Endothelial cell of umbilical vein (primary cell): ENCODE data around the gene SST. TPM values are rescaled to one million over a fixed set of nuclear protein-coding genes. Genes with fewer than 3 reads are reported as not detected.

Source experiments
- BruUV-seq: library from RNA; stranded (reverse); fragments of 400-500 nt; replicated peaks from 2 replicates; lab custom pipeline; 2021; lab: Mats Ljungman, UMichigan
- CTCF ChIA-PET: fragments of 300-600, 350-600 bp; sonication (Branson Sonifier 250); formaldehyde crosslinking; loops from one replicate; lab custom pipeline; 2021; ENCODE audit warnings: antibody characterized with exemption, inconsistent platforms; lab: Charles Lee
- POLR2A ChIA-PET: fragments of 300-600, 350-600 bp; sonication (Branson Sonifier 250); formaldehyde crosslinking; loops from one replicate; lab custom pipeline; 2021; ENCODE audit warnings: antibody characterized with exemption, inconsistent platforms; lab: Charles Lee
- DNase-seq: peaks from one replicate; pipeline ENCODE4 v3.0.0-alpha.2; 2011; ENCODE audit warnings: low read depth, low spot score
- FAIRE-seq: peaks from 2 replicates; lab custom pipeline; 2011; peaks lifted over from hg19 to GRCh38; lab: Jason Lieb, UNC
- H2AFZ ChIP-seq: 2 replicates; pipeline ENCODE4 v1.6.0; 2012; ENCODE audit warnings: low read depth, low read length, control low read depth, inconsistent platforms
- H3K27ac ChIP-seq: 2 replicates; pipeline ENCODE4 v1.5.1; 2011; ENCODE audit warnings: low read depth, mild to moderate bottlenecking, control low read depth, low read length, moderate library complexity; ENCODE audit not compliant: insufficient read depth
- H3K27me3 ChIP-seq, 2 experiments: 2 replicates each; pipeline versions ENCODE4 v1.6.0 to v1.6.1; 2011; ENCODE audit warnings: low read length in 2 of 2, mixed read lengths in 1 of 2; ENCODE audit not compliant: control insufficient read depth in 2 of 2, insufficient read depth in 2 of 2
- H3K36me3 ChIP-seq, 2 experiments: 2 replicates in 1 of 2; 3 replicates in 1 of 2; pipeline ENCODE4 v1.5.1; 2011; ENCODE audit warnings: low read length in 2 of 2, mild to moderate bottlenecking in 1 of 2, moderate library complexity in 1 of 2; ENCODE audit not compliant: control insufficient read depth in 2 of 2, insufficient read depth in 2 of 2; ENCODE audit errors: extremely low read depth in 1 of 2
- H3K4me1 ChIP-seq: 3 replicates; pipeline ENCODE4 v1.5.1; 2011; ENCODE audit warnings: mild to moderate bottlenecking, low read length; ENCODE audit not compliant: control insufficient read depth, insufficient read depth; ENCODE audit errors: extremely low read depth
- H3K4me2 ChIP-seq: 2 replicates; pipeline ENCODE4 v1.6.1; 2011; ENCODE audit warnings: low read length, control low read depth, mixed read lengths; ENCODE audit not compliant: insufficient read depth
- H3K4me3 ChIP-seq, 3 experiments: fragments of 200-600 bp in 1 of 3; sonication (generic), shearing (Covaris generic) in 1 of 3; replicated peaks in 1 of 3; 2 replicates each; pipeline ENCODE4 v1.5.1; 2011 to 2016; ENCODE audit warnings: control low read depth in 3 of 3, low read length in 3 of 3, mild to moderate bottlenecking in 2 of 3, inconsistent platforms in 1 of 3, low read depth in 1 of 3, moderate library complexity in 1 of 3; ENCODE audit not compliant: insufficient read depth in 1 of 3
- H3K79me2 ChIP-seq: 2 replicates; pipeline ENCODE4 v1.6.0; 2012; ENCODE audit warnings: low read length, inconsistent platforms; ENCODE audit not compliant: control insufficient read depth, insufficient read depth
- H3K9ac ChIP-seq: replicated peaks from 2 replicates; pipeline ENCODE3; 2011; ENCODE audit warnings: low read length, control low read depth; ENCODE audit not compliant: insufficient read depth; ENCODE audit errors: extremely low read depth
- H3K9me1 ChIP-seq: replicated peaks from 3 replicates; pipeline ENCODE4 v1.6.0; 2011; ENCODE audit warnings: mild to moderate bottlenecking, low read length; ENCODE audit not compliant: control insufficient read depth, insufficient read depth; ENCODE audit errors: extremely low read depth
- H3K9me3 ChIP-seq: replicated peaks from 2 replicates; pipeline ENCODE4 v1.5.1; 2012; ENCODE audit warnings: low read length, inconsistent platforms; ENCODE audit not compliant: control insufficient read depth, insufficient read depth
- H4K20me1 ChIP-seq: replicated peaks from 2 replicates; pipeline ENCODE3; 2011; ENCODE audit warnings: mild to moderate bottlenecking, low read length; ENCODE audit not compliant: control insufficient read depth, insufficient read depth; ENCODE audit errors: extremely low read depth
- CTCF ChIP-seq, 2 donors: IDR thresholded peaks; 1 replicate in 1 of 2; 2 replicates in 1 of 2; pipeline ENCODE4 v1.5.1; 2011; ENCODE audit warnings: low read length in 2 of 2, mild to moderate bottlenecking in 2 of 2, moderate library complexity in 2 of 2, control low read depth in 1 of 2, inconsistent platforms in 1 of 2, low read depth in 1 of 2; ENCODE audit not compliant: insufficient read depth in 1 of 2; ENCODE audit errors: extremely low read depth in 1 of 2
- EZH2 ChIP-seq: IDR thresholded peaks from 2 replicates; pipeline ENCODE4 v1.6.1; 2012; ENCODE audit warnings: borderline replicate concordance, low read depth, mild to moderate bottlenecking, moderate library complexity, low read length, inconsistent platforms; ENCODE audit not compliant: severe bottlenecking
- FOS ChIP-seq: IDR thresholded peaks from 2 replicates; pipeline ENCODE4 v1.6.1; 2011; ENCODE audit warnings: mild to moderate bottlenecking, low read length, moderate library complexity, borderline replicate concordance; ENCODE audit not compliant: insufficient read depth
- GATA2 ChIP-seq: IDR thresholded peaks from 2 replicates; pipeline ENCODE4 v1.7.0; 2011; ENCODE audit warnings: low read depth, mild to moderate bottlenecking, moderate library complexity, mixed read lengths, low read length; ENCODE audit not compliant: insufficient read length, insufficient read depth
- JUN ChIP-seq: IDR thresholded peaks from 2 replicates; pipeline ENCODE4 v1.6.1; 2011; ENCODE audit warnings: borderline replicate concordance, low read depth; ENCODE audit not compliant: insufficient read length, insufficient read depth
- MAX ChIP-seq: IDR thresholded peaks from 2 replicates; pipeline ENCODE4 v1.6.1; 2011; ENCODE audit not compliant: insufficient read depth, insufficient read length
- MYC ChIP-seq: IDR thresholded peaks from one replicate; pipeline ENCODE4 v1.6.1; 2011; ENCODE audit warnings: mild to moderate bottlenecking, low read depth, low read length
- POLR2A ChIP-seq: IDR thresholded peaks from 2 replicates; pipeline ENCODE4 v1.6.1; 2012; ENCODE audit warnings: low read depth, mild to moderate bottlenecking, control low read depth, low read length
- POLR2AphosphoS5 ChIP-seq: IDR thresholded peaks from 2 replicates; pipeline ENCODE4 v1.6.1; 2012; ENCODE audit warnings: low read depth, mild to moderate bottlenecking, control low read depth, low read length, moderate library complexity; ENCODE audit not compliant: insufficient read depth
- dilution Hi-C: fragments of 300-500 bp; cut with MboI; formaldehyde crosslinking; loops from one replicate; pipeline ENCODE4 v1.15.0; 2019; ENCODE audit warnings: low sequenced_read_pairs; ENCODE audit not compliant: extremely low pct_ligation_motif_present
- intact Hi-C: fragments of 100-400 bp; cut with micrococcal nuclease; formaldehyde crosslinking; loops from one replicate; pipeline ENCODE4 v1.10.0; 2022
- polyA plus RNA-seq, 4 experiments: library from polyadenylated mRNA; depleted of rRNA in 3 of 4; stranded (reverse) in 3 of 4; unstranded in 1 of 4; fragments of >200 nt; gene quantifications; 2 replicates each; pipeline versions ENCODE4 v1.2.1 to v1.2.3, GENCODE V29; 2011 to 2012; ENCODE audit warnings: missing spikeins in 1 of 4
- total RNA-seq: library from RNA; stranded (reverse); gene quantifications from 2 replicates; pipeline ENCODE4 v1.2.3, GENCODE V29; 2021

Gene SST
- total and polyA plus RNA-seq, 2 donors (not counting 3 experiments of a cell fraction or from before 2014, with no cell fraction given), result not detected

- DNase-seq, result no peak
- no peaks in the 10 kb centered on the region for H4K20me1 ChIP-seq
- H3K9ac ChIP-seq, result no peak overlapping the region
- intact Hi-C loops (no loop called here), dilution Hi-C loops (no loop called here)
- no peak overlapping the region for H2AFZ ChIP-seq
- TF ChIP-seq CTCF (IDR thresholded peaks at IDR 0.05; ENCODE audit: extremely low read depth in 1 of 2, insufficient read depth in 1 of 2, low read depth in 1 of 2, low read length in 2 of 2) (no peak), FOS (no peak), GATA2 (no peak), MAX (no peak), EZH2 (no peak), POLR2AphosphoS5 (no peak), POLR2A (no peak), JUN (no peak), MYC (no peak)
- no peaks in the 10 kb centered on the region for H3K27me3 ChIP-seq
- POLR2A ChIA-PET, result no interaction called here
- H3K9me1 ChIP-seq, result no peaks in the 10 kb centered on the region
- H3K4me1 ChIP-seq, result no peaks in the 10 kb centered on the region
- no peak overlapping the region for H3K4me2 ChIP-seq
- H3K4me3 ChIP-seq, result no peak overlapping the region
- FAIRE-seq, result no peak
- BruUV-seq, result no TSS peak
- H3K27ac ChIP-seq, result no peak overlapping the region
- CTCF ChIA-PET, result interaction anchor here (1.7 kb wide), 1 partner anchor 21 kb away, joined by 3 read pairs; no protein-coding TSS in a partner anchor
- H3K9me3 ChIP-seq, result no peaks in the 10 kb centered on the region
- no peaks in the 10 kb centered on the region for H3K79me2 ChIP-seq
- no peaks in the 10 kb centered on the region for H3K36me3 ChIP-seq
Measured at GRCh38 chr3:187636528-187636927, 33.7 kb downstream of the SST start.
